GM19468 (cell line): Measurements from ENCODE around the gene KPNB1.

Experiments used
- ATAC-seq: cut with Tn5 transposase; IDR thresholded peaks from one replicate; pipeline ENCODE4 v1.9.1; 2021; ENCODE audit warnings: mild to moderate bottlenecking, moderate library complexity, moderate number of reproducible peaks; ENCODE audit not compliant: unreplicated experiment; ENCODE audit errors: extremely low read depth

Gene KPNB1

DNA sequence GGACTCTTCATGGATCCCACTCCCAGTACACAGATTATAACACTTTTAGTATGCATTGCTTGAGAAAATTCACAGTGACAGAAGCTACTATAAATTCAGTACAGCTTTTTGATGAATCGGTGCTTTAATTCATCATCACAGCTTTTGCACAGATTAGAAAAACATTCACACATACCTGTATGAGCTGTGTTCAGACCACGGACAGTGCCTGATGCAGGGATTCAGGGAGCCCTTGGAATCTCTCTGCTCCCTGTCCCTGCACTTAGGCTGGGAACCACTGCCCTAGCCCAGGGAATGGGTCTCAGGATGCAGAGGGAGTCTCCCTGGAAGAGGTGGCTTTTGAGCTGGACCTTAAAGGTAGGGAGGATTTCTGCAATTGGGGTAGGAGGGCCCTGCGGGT lies 58.2 kb downstream of the KPNB1 start:
- ATAC-seq: no peak

GRCh38 chr17:47708312-47708863 lies 58.7 kb downstream of the KPNB1 start:
- no peak for ATAC-seq

DNA sequence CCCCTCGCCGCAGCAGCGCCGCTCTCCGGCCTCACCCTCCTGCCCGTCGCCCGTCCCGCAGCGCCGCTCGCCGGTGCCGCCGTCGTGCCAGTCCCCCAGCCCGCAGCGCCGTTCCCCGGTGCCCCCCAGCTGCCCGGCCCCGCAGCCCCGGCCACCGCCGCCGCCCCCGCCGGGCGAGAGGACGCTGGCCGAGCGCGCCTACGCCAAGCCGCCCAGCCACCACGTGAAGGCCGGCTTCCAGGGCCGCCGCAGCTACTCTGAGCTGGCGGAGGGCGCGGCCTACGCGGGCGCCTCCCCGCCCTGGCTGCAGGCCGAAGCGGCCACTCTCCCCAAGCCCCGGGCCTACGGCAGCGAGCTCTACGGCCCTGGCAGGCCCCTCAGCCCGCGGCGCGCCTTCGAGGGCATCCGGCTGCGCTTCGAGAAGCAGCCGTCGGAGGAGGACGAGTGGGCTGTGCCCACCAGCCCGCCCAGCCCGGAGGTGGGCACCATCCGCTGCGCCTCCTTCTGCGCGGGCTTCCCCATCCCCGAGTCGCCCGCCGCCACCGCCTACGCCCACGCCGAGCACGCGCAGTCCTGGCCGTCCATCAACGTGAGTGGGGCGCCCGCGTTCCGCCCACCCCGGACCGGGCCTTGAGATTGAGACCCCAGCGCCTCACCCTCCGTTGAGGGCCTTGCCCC lies 59.3 kb downstream of the KPNB1 start:
- ATAC-seq: no peak

DNA sequence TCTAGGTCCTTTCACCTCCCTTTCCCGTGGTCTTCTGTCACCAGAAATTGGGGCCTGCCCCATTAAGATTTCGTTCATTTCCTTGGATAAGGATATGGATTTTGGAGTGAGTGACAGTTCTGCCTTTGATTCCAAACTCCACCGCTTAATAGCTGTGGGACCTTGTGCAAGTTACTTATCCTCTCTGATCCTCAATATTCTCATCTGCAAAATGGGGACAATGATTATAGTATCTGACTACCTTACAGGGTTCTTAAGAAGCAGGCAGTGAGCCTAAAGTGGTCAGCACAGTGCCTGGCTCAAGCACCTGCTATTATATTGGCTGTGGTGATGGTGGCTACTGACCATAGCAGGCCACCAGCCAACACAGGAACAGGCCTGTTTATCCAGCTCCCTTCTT lies 59.9 kb downstream of the KPNB1 start:
- no peak for ATAC-seq

DNA sequence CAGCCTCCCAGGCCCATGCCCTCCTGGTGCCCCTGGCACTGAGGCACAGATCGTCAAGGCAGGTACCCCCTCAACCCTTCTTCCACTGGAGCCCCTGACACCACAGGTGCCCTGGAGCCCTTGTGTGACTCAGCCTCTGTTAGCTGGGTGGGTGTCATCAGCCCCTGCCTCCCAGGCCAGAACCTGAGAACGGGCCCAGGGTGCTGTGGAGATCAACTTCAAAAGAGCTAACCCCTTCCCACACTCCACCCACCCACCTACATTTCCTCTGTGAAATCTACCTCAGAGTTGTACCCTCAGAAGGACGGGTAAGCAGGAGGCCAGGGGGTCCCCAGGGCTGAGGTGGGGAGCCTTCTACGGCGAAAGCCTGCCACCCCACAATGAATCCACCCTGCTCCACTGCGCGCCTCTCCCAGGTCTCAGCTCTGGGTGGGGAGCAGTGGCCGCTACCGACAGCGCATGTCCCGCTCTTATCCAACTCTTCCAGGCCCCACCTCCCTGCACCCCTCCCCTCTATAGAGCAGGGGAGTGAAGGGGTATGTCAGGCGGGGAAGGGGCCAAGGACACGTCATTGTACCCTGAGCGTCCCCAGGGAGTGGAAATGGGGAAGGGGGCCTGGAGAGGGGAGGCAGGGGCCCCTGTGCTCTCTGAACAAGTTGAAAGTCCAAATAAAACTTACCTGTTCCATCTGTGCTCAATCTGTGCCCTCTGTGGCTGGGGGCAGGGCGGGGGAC lies 61.8 kb downstream of the KPNB1 start:
- ATAC-seq: no peak

- ATAC-seq: no peak
Observed at GRCh38 chr17:47712330-47713023, 62.8 kb downstream of the KPNB1 start.

DNA sequence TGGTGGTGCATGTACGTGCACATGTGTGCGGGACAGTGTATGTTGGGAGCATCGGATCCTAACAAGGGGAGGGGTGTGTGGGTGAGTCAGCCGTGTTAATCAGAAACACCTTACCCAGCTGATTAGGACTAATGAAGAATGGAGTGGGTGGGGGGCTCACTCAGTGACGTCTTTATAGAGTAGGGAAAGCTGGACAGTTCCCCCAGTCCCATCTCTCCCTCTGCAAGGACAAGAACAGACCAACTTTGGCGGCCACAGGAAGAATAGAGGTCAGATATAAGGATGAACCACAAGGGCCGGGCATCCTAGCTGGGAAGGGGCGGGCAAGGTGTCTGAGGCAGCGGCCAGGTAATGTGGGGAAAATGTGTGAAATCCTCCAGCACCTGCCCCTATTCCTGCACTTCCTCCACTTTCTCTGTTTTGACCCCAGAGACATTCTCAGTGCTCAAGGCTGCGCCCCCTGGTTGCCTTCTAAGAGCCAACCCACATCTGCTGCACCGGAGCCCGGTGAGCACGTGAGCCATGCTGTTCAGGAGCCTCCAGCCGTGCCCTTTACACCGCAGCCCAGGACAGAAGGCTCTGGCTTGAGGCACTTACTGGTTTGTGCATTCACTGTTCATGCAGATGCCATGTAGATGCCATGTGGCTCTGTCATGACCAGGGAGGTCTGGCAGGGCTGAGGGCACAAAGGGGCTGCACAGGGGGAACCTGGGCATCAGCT lies 64.4 kb downstream of the KPNB1 start:
- ATAC-seq: no peak

GRCh38 chr17:47714773-47715396 lies 65.2 kb downstream of the KPNB1 start:
- ATAC-seq: no peak

GRCh38 chr17:47715669-47716325 lies 66.1 kb downstream of the KPNB1 start:
- ATAC-seq: no peak

DNA sequence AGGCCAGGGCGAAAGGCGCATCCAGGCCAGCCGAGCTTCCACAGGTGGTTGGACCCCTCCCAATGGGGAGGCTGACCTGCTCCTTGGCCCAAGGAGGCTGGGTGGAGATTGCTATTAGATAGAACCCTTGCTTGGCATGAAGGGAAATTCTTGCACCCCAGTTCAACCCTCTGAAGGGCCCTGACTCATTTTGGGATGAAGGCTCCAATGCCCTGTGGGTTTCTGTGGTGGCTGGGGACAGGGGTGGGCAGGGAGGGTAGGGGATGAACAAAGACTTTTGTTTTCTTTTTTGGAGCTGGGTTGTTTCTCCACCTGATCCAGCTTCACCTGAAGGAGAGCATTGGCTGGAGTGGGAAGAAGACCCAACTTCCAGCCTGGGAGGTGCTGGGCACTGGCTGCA lies 66.7 kb downstream of the KPNB1 start:
- no peak for ATAC-seq

DNA sequence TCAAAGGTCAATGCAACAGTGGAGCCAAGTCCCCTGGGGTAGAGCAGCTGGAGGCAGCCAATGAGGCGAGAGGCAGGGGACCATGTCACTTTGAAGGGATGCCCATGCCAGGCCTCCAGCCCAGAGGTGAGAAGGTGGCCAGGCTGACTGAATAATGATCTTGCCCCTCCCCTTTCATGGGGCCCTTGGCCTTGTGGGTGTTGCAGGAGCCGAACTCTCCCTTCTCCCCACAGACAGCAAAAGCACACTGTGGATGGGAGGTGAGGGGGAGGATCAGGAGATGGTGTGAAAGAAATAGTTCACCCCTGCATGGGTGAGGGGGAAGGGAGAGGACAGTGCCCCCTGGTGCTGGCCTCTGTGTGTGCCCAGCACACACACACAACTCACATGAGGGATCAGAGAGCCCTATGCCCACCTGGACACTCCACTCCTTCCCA lies 67.6 kb downstream of the KPNB1 start:
- ATAC-seq: no peak

DNA sequence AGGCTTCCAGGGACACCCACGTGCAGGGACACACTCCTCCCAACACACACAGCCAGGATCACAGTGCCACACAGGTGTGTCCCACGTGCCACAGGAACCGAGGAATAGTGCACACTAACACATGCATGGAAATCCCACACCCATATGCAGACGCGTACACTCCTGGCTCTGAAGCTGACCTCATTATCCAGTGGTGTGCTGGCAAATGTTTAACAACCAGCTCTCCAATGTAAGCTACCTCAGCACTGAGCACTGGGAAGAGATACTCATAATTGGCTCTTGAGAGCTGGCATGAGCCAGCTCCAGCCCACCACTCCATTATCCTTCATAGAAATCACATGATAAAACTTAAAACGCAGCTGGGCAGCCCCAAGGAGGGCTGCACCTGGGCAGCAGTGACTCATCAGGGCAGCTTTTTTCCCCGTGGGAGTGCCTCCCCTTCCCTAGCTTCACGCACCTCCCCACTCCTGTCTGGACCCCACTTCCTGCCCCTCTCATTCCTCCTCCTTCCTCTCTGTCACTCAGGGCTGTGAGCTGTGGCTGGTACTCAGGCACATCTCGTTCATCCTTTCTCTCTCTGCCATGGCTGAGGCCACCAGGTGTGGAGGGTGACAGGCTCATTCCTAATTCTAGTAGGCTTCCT lies 68.4 kb downstream of the KPNB1 start:
- ATAC-seq: no peak

DNA sequence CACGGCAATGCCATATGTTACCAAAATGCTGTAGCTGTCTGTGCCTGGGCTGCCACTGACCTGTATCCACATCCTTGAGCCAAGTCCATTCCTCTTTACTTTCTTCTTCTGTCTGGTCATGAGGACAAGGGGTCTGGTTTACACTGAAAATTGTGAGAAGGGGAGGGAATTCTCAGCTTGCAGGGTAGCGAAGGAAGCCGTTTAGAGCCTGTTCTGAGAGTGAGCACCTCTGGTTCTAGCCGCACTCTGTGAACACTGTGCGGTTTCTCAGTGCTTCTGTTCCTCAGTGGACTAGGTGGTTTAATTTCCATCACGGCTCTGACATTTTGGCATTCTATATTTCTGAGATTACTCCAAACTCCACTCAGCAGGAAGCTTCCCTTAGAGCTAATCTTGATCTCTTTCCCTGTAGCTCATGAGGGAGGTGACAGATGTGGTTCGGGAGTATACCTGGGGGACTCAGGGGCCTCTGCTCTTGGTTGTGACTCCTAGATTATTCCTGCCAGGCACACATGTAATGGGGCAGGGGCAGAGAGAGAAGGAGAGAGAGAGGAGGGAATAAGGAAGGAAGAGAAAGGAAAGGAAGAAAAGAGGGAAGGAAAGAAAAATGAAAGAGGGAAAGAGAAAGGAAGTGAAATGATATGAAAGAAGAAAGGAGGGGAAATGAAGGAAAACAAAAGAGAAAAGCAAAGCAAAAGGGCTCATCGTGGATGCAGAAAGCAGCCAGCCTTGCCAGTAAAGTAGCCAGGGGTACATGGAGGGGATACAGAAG lies 69.1 kb downstream of the KPNB1 start:
- no peak for ATAC-seq

DNA sequence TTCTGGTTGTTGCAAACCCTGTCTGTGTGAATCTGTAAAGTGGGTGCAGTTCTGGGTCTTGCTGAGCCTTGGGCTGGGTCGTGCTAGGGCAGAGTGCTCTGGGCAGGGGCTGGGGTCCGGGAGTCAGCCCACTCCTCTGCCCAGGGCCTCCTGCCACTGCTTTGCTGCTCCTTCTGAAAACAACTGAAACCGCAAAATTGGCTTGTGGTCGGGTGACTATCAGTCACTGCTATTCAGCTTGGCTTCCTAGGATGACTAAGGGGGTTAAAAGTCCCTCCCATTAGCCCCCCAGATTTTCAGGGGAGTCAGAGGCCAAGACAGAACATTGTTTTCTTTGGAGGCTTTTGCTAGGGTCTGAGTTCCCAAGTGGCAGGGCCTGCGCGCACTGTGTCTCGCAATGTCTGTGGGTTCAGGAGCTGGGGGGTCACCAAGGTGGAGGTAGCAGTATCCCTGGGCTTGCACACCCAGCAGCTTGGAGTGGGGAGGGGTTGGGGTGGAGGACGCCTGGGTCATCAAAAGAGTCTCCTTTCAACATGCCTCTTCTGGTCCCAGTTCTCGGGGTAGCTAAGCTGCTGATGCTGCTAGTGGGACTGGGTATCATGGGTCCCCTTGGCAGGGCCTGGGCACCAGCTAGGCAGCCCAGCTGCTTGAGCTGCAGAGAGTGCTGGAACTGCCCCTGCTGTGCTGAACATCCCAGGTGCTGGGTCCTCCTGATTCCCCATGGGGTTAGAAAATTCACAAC lies 69.9 kb downstream of the KPNB1 start:
- ATAC-seq: no peak

DNA sequence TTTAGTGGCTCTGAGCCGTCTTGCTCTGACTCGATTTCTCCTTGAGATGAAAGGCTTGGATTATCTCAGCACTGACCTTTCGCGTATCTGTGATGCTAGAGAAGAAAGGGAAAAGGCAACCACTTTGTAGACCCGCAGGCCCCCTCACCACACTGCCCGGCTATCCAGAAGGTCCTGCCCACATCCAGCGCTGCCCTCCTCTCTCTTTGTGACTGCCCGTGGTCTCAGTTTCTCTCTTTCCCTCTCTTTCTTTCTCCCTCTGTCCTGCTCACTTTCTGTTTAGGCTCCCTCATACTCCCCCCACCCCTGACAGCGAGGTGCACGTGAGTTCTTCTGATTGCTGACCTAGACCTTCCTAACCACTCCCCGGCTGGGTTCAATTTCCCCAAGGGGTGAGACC lies 70.5 kb downstream of the KPNB1 start:
- no peak for ATAC-seq

GRCh38 chr17:47720754-47721533 lies 71.2 kb downstream of the KPNB1 start:
- no peak for ATAC-seq

DNA sequence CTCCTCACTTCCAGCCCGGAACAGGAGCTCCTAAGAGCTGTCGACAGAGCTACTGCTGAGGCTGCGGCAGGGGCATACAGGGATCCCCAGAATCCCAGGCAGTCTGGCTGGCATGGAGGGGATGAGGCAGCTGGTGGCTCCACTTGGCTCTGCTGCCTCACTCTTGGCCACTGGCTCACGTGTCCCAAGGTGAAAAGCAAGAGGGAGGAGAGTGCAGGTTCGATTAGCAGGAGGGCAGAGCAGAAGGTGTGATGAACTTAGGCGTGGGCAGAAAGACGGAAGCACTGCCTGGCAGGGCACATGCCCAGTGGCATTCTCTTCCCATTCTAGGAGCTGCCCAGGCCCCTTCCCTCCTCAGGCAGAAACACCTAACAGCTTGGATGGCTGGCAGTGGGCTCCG lies 72.0 kb downstream of the KPNB1 start:
- no peak for ATAC-seq
